GM18873 (cell line): ENCODE data around the gene PCSK2.

Experiments used
- ATAC-seq: cut with Tn5 transposase; IDR thresholded peaks from one replicate; pipeline ENCODE4 v1.9.1; 2021; ENCODE audit warnings: mild to moderate bottlenecking, moderate library complexity, moderate number of reproducible peaks; ENCODE audit not compliant: unreplicated experiment, low FRiP score

The PCSK2 gene

GRCh38 chr20:17439616-17440296 is 212.9 kb downstream of the PCSK2 start:
- ATAC-seq = no peak

GRCh38 chr20:17441745-17442144 is 214.9 kb downstream of the PCSK2 start:
- ATAC-seq = no peak

DNA sequence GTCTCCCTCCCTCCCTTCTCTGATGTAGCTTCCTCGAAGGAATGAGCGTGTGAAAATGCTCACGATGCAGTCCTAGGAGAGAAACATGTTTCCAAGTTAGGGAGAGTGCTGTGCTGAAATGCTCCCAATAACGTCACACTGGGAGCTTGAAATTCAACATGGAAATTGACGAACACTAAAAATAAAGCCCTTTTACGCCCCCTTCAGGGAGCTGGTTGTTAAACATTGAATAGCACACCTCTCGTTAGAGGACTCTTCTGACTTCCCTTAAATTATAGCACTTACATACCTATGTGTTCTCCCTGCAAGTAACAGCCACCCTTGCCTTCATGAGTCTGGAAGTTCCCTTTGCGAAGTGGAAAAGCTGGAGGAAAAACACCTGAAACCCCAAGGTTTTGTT is 215.7 kb downstream of the PCSK2 start:
- ATAC-seq = no peak

GRCh38 chr20:17443131-17443858 is 216.5 kb downstream of the PCSK2 start:
- no peak for ATAC-seq

- no peak for ATAC-seq
Measured at GRCh38 chr20:17444091-17444490, 217.3 kb downstream of the PCSK2 start.

DNA sequence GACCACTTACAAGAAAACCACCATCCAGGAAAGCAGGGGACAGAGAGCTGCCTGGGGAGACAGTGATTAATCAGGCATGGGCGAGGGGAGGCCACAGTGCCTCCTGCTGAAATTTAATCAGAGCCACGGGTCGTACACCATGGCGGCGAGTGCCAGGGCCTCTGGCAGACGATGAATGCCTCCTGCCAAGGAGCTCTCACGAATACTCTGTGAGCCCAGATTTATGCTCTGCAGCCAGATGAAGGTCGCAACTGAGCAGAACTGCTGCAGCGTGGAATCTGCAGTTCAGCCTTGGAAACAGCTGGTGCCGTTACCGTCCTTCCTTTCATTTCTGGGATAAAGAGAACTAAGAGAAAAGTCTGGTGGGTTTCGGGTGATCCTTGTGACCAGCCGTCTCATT is 218.7 kb downstream of the PCSK2 start:
- ATAC-seq = no peak

DNA sequence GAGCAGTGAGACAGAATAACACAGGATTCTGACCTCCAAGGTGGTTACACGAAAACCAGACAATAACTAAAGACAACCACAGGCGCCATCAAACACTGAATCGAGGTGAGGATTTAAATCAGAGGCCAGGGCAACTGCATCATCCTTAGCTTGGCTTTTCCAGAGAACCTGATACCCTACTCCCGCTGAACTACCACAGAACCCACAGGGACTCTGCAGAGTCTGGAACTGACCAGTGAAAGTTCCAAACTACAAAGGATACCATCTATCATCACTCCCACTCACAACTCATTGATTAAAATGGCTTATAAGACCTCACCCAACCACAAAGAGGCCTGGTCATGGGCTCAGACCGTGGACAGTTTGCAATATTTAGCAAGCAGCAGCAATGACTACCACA is 219.3 kb downstream of the PCSK2 start:
- no peak for ATAC-seq

GRCh38 chr20:17448071-17448470 is 221.2 kb downstream of the PCSK2 start:
- no peak for ATAC-seq

GRCh38 chr20:17449031-17449430 is 222.2 kb downstream of the PCSK2 start:
- ATAC-seq = no peak

- no peak for ATAC-seq
Measured at GRCh38 chr20:17452441-17452840, 225.6 kb downstream of the PCSK2 start.

DNA sequence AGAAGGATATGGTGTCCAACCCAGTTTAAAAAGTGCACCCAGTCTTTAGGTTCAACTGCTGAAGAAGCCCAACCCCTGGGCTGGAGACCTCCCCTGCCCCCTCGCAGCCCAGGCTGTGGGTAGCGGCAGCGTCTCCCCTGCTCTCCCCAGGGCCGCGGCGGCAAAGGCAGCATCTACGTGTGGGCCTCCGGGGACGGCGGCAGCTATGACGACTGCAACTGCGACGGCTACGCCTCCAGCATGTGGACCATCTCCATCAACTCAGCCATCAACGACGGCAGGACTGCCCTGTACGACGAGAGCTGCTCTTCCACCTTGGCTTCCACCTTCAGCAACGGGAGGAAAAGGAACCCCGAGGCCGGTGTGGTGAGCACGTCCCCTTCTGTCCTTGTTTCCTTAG is 226.8 kb downstream of the PCSK2 start:
- ATAC-seq = no peak

GRCh38 chr20:17456279-17456678 is 229.4 kb downstream of the PCSK2 start:
- ATAC-seq = no peak

DNA sequence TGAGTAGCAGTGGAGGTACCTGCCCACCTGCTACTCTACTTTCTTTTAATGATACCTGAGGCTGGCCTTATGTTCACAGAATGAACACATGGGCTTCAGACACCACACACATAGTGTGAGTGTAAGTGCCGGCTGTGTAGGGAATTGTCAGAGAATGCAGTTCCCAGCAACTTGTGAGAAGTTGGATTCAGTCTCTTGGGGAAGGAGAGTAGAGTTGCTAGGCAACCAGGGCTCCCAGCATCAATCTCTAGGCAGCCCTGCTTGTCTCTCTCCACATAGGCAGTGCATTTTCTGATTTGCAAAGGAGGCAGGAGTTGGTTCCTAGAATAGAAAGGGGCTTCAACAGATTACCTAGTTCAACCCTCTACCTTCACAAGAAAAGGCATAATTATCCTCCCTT is 230.2 kb downstream of the PCSK2 start:
- ATAC-seq = no peak

DNA sequence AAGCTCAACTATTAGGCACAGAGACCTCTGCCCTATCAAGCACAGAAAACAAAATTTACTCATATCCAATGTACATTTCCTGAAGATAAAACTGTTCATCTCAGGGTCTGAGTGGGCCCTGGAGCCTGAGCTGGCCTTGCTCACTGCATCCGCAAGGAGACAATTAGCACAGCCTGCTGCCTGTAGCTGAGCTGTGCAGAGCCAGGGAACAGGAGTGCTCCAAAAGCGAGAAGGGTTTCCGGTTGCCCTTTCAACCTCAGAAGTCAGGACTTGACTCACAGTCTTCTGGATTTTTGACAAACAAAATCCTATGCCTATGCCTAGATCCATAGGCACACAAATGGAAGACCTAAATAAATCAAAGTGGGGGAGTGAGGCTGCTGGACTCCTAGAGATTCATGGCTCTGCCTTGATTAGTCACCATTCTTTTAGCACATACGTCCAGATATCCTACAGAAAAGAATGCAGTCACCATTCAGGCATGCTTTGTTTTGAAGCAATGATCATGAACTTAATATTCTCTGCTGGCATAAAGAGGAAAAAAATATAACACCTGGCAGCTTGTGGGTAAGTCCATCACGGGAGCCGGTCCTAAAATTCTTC is 230.8 kb downstream of the PCSK2 start:
- no peak for ATAC-seq

- ATAC-seq = no peak
Measured at GRCh38 chr20:17460119-17460518, 233.3 kb downstream of the PCSK2 start.

DNA sequence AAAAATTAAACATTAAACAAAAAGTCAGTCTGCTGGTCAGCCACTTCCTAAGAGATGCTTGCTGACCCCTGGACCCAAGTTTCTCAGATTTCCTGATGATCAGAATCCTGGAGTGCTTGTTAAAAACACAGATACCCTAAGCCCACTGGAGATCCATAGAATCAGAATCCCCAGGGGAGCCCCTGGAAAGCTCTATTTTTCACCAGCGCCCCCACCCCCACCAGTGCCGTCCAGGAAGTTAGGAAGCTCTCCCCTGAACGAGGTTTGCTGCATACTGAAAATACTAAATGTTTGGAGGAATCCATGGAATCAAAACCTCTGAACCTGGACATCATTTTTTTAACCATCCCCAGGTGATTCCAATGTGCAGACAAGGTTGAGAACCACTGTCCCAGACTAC is 235.1 kb downstream of the PCSK2 start:
- no peak for ATAC-seq

GRCh38 chr20:17463711-17464110 is 236.9 kb downstream of the PCSK2 start:
- no peak for ATAC-seq

DNA sequence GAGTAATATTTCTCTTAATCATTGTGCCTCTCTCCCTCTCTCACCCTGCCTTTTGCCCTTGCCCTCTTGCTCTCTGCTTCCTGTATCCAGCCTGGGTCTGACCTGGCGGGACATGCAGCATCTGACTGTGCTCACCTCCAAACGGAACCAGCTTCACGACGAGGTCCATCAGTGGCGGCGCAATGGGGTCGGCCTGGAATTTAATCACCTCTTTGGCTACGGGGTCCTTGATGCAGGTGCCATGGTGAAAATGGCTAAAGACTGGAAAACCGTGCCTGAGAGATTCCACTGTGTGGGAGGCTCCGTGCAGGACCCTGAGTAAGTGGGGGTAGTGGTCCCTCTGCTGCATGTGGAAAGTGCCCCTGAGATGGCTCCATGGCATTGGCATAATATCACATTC is 238.4 kb downstream of the PCSK2 start:
- no peak for ATAC-seq

- ATAC-seq = no peak
Measured at GRCh38 chr20:17466641-17467040, 239.8 kb downstream of the PCSK2 start.

DNA sequence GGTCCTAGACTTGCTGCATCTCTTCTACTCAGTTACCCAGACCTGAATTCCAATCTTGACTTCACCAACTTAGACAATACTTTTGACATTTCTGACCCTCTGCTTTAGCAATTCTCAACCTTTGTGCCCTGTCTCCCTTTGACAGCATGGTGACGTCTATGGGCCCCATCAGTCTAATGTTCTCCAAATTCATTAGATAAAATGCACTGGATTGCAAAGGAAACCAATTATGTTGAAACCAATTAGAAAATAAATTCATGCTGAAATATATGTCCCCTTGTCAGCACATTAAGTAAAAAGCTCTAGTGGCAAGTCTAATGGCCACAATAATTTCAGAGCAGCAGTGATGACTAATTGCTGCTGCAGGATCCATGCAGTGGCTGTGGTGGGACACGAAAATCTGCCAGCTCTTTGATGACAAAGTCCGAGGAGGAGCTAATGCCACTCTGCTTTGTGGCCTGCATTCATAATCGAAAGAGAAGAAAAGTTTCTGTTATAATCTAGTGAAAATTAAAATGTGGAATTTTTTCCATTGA is 240.3 kb downstream of the PCSK2 start:
- ATAC-seq = no peak

- no peak for ATAC-seq
Measured at GRCh38 chr20:17468073-17468840, 241.4 kb downstream of the PCSK2 start.
